Measurements from ENCODE around the gene COL23A1. TPM values are rescaled to one million over a fixed set of nuclear protein-coding genes. Genes with fewer than 3 reads are reported as not detected.

Gene COL23A1
- total RNA-seq, 2 experiments from 2014 or later: 0.11 TPM; not detected in 1

DNA sequence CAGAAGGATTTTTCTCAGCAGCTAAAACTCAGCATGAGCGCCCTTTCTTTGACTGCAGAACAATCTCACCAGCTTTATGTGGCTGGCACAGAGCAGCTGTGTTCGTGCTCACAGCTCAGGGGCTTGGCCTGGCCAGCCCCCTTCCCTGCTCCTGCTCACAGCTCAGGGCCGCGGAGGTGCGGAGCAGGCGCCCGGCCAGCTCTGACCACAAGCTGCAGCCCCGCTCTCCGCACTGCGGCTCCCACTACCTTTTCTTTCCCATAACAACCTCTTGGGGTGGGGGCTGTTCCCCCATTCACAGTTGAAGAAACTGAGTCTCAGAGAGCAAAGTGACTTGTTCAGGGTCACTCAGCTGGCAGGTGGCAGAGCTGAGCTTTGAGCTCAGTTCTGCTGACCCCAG lies 323.6 kb downstream of the COL23A1 start:
- ATAC-seq: no peak
- Mint-ChIP-seq H3K27me3 (no peaks in the 10 kb centered on the region), H3K4me3 (no peak overlapping the region), H3K36me3 (ENCODE audit: low read depth) (no peaks in the 10 kb centered on the region), H3K9me3 (peaks cover 5% of the 10 kb centered on the region), H3K27ac (no peak overlapping the region), H3K4me1 (ENCODE audit: low read depth) (no peaks in the 10 kb centered on the region)
- DNase-seq: no peak
- intact Hi-C loops (cut with micrococcal nuclease): no loop called here
- POLR2A ChIA-PET: no interaction called here
- TF ChIP-seq, protein P1, sequence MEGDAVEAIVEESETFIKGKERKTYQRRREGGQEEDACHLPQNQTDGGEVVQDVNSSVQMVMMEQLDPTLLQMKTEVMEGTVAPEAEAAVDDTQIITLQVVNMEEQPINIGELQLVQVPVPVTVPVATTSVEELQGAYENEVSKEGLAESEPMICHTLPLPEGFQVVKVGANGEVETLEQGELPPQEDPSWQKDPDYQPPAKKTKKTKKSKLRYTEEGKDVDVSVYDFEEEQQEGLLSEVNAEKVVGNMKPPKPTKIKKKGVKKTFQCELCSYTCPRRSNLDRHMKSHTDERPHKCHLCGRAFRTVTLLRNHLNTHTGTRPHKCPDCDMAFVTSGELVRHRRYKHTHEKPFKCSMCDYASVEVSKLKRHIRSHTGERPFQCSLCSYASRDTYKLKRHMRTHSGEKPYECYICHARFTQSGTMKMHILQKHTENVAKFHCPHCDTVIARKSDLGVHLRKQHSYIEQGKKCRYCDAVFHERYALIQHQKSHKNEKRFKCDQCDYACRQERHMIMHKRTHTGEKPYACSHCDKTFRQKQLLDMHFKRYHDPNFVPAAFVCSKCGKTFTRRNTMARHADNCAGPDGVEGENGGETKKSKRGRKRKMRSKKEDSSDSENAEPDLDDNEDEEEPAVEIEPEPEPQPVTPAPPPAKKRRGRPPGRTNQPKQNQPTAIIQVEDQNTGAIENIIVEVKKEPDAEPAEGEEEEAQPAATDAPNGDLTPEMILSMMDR (IDR thresholded peaks at IDR 0.05): no peak
- CTCF ChIA-PET: interaction anchor here (0.7 to 1.4 kb wide), 2 partner anchors 13 to 31 kb away, joined by 3 to 5 read pairs; no protein-coding TSS in a partner anchor

DNA sequence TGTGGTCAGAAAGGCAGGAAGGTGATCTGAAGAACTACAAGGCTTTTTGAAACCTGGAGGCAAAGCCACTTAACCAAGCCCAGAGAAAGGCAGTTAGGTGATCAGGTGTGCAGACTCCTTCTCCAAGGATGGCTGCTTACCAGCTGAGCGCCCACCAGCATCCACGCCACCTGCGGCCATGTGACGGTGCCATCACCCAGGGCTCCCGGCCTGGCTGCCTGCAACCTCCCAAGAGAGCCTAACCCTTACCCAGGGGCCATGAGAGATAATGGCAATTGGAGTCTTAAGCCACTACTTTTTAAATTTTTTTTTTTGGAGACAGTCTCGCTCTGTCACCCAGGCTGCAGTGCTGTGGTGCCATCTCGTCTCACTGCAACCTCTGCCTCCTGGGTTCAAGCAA lies 324.4 kb downstream of the COL23A1 start:
- Mint-ChIP-seq H3K27me3 (no peaks in the 10 kb centered on the region), H3K27ac (no peak overlapping the region), H3K36me3 (ENCODE audit: low read depth) (no peaks in the 10 kb centered on the region), H3K9me3 (peaks cover 5% of the 10 kb centered on the region), H3K4me1 (ENCODE audit: low read depth) (peaks cover under 1% of the 10 kb centered on the region), H3K4me3 (no peak overlapping the region)
- DNase-seq (no peak), ATAC-seq (no peak)
- ChIA-PET POLR2A (no interaction called here), CTCF (interaction anchor here (1.4 kb wide), 2 partner anchors 14 to 18 kb away, joined by 3 to 5 read pairs; no protein-coding TSS in a partner anchor)
- TF ChIP-seq, protein P1 (IDR thresholded peaks at IDR 0.05): no peak
- intact Hi-C loops (cut with micrococcal nuclease): no loop called here

DNA sequence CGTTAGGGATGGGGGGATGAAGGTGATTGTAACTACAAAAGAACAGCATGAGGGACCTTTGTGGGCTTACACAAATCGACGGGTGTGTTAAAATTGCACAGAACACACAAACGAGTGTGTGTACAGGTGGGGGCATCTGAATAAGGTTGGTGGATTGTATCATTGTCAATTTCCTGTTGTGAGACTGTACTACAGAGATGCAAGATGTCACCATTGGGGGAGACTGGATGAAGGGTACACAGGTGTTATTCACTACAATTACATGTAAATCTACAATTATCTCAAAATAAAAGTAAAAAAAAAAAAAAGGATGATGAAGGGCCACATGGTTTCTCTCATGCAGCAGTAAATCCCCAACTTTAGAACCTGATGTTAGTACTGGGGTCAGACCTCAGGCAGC lies 326.1 kb downstream of the COL23A1 start:
- no peaks in the 10 kb centered on the region for H3K27me3 Mint-ChIP-seq
- peaks cover 5% of the 10 kb centered on the region for H3K9me3 Mint-ChIP-seq
- no peaks in the 10 kb centered on the region for H3K36me3 Mint-ChIP-seq (ENCODE audit: low read depth)
- peaks cover 5% of the 10 kb centered on the region for H3K4me1 Mint-ChIP-seq (ENCODE audit: low read depth)
- intact Hi-C loops (cut with micrococcal nuclease): no loop called here
- H3K4me3 Mint-ChIP-seq: no peak overlapping the region
- POLR2A ChIA-PET: no interaction called here
- TF ChIP-seq, protein P1 (IDR thresholded peaks at IDR 0.05): no peak
- H3K27ac Mint-ChIP-seq: no peak overlapping the region
- ATAC-seq (no peak), DNase-seq (no peak)
- CTCF ChIA-PET: no interaction called here

DNA sequence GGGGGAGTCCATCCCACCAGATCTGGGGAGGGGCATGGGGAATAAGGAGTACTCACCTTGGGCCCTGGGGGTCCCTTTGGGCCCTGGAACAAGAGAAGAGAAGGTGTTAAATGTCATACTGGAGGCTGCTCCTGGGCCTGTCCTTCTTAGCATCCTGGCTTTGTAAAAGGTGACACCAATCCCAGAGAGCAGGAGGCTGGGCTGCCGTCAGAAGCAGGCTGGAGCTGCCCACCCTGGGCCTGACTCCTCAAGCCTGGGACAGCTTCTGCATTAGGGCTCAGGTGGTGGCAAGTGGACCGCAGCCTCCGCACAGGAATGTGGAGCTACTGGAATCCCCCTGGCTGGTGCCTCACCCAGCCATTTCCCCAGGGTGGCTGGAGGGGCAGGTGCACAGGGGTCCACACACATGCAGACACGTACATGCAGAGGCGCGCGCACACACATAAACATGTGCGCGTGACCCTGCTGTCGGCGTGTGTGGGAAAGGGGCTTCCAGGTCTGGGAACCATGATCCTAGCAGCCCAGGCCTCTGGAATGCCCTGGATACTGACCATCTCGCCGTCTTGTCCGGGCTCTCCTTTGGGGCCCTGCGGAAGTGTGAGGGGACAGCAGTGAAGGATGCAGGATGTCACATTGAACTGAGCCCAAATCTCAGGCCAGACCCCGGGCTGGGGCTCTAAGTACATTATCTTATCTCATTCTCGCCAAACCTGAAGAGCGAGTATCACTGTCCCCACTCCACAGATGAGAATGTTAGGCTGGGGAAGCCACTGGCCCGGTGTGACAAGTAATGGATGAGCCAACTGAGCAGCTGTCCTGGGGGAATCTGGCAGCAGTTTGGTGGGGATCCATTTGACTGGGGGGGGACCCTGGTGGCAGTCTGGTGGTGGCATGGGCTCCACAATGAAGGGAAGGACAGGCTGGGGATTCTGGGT lies 328.3 kb downstream of the COL23A1 start:
- POLR2A ChIA-PET: no interaction called here
- Mint-ChIP-seq H3K27ac (no peak overlapping the region), H3K4me1 (ENCODE audit: low read depth) (peaks cover 5% of the 10 kb centered on the region), H3K9me3 (peaks cover 5% of the 10 kb centered on the region), H3K36me3 (ENCODE audit: low read depth) (no peaks in the 10 kb centered on the region), H3K27me3 (no peaks in the 10 kb centered on the region), H3K4me3 (no peak overlapping the region)
- DNase-seq (no peak), ATAC-seq (no peak)
- CTCF ChIA-PET: interaction anchor here (1.8 kb wide), 1 partner anchor 22 kb away, joined by 4 read pairs; no protein-coding TSS in a partner anchor
- intact Hi-C loops (cut with micrococcal nuclease): no loop called here
- TF ChIP-seq, protein P1 (IDR thresholded peaks at IDR 0.05): no peak
